HG03469 (cell line): ENCODE data around the gene ELANE.

Experiments
- ATAC-seq: cut with Tn5 transposase; IDR thresholded peaks from one replicate; pipeline ENCODE4 v1.9.1; 2021; ENCODE audit warnings: mild to moderate bottlenecking, moderate library complexity, moderate number of reproducible peaks; ENCODE audit not compliant: unreplicated experiment

The ELANE gene

DNA sequence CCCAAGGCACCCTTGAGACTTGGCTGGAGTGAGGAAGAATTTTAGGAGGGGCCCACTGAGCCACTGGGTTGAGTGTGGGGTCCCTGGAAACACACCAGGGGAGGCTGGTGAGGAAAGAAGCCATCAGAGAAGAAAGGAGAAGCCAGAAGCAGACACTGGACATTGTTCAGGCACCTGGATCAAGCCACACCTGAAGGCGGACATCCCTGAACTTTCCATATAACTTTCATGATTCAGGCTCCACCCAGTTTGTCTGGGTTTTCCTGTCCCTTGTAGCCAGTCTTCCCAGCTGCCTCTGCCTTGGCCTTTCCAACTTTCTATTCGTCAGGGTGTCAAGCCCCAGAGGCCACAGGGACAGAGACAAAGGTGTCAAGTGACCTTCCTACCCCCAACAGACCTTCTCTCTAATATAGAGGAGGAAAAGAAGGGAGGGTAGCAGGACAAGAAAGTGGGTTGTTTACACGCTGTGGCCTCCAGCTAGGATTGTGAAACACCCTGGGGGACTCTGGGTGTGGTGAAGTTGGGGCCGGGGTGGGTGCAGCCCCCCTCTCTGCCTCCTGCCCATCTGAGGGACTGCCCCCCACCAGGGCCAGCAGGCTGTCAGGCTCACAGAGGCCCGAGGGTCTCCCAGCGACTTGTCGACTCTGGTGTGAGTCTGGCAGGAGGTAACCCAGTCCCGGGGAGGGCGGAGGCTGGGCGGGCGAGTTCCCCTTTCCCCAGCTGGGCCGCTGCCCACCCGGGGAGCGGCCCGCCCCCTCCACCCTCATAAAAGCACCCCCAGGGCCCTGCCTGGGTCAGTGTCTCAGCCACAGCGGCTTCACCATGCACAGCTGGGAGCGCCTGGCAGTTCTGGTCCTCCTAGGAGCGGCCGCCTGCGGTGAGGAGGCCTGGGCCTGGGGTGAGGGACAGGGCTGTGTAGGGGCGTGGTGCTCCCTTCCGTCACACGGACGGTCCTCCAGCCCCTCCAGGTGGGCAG is 7.1 kb downstream of the ELANE start, which contains the start of gene CFD:
TSS of gene CFD (plus strand) at position 797 of the 976 bp plus-strand sequence. CDS start at position 823, 26 bp downstream.
- no peak for ATAC-seq

DNA sequence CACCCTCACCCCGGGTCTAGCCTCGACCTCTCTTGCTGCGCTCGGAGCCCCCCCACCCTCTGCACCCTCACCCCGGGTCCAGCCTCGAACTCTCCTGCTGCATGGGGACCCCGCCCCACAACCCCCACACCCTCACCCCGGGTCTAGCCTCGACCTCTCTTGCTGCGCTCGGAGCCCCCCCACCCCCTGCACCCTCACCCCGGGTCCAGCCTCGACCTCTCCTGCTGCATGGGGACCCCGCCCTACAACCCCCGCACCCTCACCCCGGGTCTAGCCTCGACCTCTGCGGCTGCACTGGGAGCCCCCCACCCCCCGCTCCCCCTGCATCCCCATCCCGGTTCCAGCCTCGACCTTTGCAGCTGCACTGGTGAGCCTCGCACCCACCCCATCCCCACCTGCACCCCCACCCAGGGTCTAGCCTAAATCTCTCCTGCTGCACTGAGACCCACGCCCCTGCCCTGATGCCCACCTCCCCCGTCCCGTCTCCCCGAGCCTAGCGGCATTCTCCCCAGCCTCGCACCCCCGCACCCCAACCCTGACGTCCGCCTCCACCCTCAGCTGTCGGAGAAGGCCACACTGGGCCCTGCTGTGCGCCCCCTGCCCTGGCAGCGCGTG is 9.1 kb downstream of the ELANE start:
- ATAC-seq, result no peak

DNA sequence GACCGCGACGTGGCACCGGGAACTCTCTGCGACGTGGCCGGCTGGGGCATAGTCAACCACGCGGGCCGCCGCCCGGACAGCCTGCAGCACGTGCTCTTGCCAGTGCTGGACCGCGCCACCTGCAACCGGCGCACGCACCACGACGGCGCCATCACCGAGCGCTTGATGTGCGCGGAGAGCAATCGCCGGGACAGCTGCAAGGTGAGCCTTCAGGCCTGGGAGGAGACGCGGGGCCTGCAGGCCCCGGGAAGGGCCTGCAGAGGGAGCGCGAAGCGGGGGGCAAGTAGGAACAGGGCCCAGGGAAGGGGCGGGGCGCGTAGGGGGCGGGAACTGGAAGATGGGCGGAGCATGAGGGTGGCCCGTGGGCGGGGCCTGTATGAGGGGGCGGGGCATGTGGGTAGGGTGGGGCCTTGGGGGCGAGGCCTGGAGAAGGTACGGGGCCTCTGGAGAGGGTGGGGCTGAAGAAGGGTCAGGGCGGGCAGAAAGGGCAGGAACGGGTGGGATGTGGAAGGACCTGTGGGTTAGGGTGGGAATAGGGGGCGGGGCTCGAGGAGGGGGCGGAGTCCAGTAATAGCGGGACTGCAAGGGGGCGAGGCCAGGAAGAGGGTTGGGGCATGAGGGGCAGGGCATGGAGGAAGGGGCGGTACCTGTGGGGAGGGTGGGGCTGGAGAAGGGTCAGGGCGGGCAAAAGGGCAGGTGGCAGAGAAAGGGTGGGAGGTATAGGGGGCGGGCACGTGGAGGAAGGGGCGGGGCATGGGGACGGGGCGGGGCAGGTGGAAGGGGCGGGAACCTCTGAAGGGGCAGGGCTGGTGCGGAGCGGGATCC is 9.9 kb downstream of the ELANE start:
- ATAC-seq, result no peak

DNA sequence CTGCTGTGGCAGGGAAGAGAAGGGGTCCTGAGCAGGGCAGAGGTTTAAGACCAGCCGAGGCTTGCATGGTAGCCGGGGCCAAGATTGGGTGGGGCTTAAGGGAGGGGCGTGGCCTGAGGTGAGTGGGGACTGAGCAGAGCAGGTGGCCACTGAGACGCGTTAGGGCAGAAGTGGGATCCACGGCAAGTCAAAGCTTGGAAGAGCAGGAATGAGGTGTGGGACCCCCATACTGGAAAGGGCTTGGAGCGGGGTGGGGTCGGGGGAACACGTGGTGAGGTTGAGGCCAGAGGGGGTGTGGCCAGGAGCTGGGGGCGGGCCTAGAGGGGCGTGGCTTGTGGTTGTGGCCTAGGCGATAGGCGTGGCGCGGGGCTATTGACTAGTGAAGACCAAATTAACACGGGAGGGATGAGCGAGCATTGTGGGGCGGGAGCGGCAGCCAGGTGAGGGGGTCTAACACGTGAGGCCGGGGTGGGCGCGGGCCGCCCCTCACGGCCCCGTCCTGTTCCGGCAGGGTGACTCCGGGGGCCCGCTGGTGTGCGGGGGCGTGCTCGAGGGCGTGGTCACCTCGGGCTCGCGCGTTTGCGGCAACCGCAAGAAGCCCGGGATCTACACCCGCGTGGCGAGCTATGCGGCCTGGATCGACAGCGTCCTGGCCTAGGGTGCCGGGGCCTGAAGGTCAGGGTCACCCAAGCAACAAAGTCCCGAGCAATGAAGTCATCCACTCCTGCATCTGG is 10.6 kb downstream of the ELANE start:
- no peak for ATAC-seq

DNA sequence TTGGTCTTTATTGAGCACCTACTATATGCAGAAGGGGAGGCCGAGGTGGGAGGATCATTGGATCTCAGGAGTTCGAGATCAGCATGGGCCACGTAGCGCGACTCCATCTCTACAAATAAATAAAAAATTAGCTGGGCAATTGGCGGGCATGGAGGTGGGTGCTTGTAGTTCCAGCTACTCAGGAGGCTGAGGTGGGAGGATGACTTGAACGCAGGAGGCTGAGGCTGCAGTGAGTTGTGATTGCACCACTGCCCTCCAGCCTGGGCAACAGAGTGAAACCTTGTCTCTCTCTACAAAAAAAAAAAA is 11.2 kb downstream of the ELANE start:
- ATAC-seq, result no peak

DNA sequence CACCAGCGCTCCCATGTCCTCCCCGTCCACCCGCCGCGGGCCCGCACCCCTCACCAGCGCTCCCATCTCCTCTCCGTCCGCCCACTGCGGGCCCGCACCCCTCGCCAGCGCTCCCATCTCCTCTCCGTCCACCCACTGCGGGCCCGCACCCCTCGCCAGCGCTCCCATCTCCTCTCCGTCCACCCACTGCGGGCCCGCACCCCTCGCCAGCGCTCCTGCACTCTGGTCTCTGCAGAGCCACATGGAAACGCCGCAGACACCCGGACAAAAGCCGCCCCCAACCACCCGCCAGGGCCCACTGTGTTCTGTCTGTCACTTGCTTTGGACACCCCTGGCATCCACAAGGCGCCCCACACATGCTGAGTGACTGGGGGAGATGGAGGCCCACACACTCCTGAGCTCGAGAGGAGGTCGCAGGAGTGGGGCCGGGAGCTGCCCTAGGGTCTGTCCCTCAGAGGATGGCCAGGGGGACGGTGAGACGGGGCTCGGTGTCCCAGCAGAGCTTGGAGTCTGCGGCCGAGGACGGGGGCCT is 14.7 kb downstream of the ELANE start:
- ATAC-seq, result no peak

DNA sequence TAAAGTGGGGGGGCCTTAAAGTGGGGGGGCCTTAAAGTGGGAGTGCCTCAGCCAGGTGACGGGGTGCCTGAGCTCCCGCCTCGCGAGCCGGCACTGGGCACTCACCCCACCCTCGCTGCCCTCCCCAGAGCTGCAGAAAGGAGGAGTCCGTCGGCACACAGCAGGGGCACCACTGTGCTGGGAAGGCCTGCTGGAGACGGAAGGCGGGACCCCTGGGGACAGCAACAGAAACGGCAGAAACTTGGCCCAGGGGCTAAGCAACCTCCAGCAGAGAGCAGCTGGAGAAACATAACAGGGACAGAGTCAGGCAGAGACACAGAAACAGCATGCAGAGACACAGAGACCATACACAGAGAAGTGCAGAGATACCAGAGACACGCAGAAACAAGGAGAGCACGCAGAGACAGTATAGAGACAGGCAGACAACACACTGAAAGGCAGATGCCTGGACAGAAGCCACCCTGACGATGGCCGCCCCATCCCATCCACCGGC is 15.2 kb downstream of the ELANE start:
- no peak for ATAC-seq

DNA sequence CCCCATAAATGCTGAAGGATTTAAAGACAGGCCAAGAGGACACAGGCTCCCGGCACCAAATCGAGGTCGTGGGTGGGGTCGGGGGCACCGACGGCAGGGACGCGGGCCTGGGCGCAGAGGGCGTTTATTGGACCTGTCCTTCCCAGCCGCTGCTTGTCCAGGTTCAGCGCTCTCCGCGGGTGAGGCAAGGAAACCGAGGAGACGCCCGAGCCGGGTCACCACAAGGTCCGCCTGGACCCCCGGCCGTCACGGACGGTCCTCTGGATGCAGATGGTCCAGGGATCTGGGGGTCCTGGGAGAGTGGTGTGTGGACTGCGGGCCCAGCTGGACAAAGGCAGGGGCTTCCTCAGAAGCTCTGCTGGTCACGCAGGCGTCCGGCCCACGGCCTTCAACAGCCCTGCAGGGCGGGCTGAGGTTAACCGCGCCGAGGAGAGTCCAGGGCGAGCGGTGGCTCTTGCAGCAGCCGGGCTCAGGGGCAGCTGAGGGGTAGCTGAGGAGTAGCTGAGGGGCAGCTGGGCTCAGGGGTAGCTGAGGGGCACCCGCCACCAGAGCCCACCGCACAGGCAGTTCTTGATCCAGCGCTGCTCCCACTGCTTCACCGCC is 15.9 kb downstream of the ELANE start:
- no peak for ATAC-seq

DNA sequence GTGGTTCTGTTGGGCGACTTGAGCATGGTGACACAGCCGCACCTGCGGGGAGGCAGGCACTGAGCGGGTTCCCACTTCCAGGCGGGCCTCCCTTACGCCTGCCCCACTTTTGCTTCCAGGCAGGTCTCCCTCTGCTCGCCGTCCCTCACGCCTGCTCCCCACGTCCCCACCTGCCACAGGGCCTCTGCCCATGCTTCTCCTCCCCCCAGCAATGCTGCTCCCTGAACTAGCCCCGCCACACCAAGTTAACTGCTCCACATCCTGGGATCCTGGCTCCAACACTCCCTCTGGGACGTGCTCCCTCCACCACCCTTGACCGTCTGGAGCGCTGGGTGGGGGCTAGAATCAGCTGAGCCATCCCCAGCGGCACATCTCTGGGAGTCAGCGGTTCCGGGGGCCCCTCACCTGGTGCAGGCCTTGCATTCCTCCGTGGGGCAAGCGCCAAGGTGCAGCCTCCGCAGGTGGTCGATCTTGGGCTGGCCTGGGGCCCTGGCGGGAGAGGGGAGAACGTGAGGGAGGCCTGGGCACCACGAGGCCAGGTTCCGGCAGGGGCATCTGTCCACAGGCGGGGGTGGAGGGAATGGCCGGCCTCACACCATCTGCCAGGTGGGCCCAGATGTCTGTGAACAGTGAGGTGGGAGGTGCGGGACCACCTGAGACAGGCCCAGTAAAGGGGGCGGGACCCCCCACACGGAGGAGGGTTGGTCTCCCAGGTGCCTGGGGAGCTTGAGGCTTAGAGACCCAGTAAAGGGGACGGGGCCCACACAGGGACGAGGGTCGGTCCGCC is 16.5 kb downstream of the ELANE start:
- ATAC-seq, result no peak

DNA sequence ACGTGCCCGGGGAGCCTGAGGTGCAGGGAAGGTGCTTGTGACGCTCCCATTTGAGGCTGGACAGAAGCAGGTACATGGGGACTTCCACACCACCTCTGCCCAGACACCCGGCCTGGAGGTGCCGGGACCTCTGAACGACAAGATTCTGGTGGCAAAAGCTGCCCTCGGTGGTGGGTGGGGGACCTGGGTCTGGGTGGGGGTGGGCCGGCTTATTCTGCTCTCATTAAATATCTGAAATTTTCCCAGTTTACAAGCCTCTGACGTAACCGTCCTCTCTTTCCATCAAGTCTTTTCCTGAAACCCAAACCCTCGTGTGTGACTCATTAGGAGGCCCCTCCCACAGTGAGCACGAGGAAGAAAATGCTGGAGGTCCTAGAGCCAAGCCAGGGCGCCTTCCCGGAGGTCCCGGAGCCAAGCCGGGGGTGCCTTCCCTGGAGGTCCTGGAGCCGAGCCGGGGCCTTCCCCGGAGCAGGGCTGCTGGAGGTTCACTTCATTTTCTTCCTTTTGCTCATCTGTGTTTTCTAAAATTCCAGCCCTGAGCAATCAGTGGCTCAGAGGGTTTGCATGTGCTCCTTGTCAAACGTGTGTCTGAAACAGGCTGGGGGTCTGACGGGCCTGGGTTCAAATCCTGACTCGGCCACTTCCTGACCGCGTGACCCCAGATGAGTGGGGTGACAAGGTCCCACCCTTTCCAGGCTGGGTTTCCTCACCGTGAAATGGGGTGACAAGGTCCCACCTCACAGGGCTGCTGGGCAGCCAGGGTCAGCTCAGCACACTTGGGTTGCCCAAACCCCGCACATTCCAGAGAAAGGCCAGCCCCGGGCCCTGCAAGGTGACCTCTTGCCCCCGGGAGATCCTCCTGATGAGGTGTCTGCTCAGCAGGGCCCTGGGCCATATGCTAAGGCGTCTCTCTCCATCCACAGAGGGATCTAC is 17.4 kb downstream of the ELANE start:
- no peak for ATAC-seq

DNA sequence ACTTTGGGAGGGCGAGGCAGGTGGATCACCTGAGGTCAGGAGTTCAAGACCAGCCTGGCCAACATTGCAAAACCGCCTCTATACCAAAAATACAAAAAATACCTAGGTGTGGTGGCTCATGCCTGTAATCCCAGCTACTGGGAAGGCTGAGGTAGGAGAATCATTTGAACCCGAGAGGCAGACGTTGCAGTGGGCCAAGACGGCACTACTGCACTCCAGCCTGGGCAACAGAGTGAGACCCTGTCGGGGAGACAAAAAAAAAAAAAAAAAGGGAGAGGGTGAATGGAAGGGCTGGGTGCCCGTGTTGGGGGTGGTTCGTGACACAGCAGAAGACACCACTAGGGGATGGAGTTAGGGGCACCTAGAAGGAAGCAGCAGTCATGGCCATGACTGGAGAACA is 18.2 kb downstream of the ELANE start:
- ATAC-seq, result no peak

DNA sequence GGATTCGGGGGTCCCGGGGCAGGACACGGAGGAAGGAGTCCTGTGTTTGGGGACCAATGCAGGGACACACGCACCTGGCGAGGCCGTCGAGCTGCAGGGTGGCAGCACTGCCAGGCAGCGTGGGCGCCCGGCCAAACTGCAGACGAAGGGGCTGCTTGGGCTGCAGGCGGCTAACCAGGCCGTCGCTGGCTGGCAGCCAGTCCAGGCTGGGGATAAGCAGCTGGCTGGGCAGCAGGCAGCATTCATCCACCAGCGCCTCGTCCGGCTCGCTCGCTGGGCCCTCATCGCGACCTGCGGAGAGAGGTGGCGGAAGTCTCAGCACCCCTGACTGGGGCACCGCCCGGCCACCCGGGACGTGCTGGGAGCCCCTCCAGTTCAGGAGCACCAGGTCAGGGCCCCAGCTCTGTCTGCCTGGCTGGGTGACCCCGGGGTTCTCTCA is 18.9 kb downstream of the ELANE start:
- no peak for ATAC-seq

DNA sequence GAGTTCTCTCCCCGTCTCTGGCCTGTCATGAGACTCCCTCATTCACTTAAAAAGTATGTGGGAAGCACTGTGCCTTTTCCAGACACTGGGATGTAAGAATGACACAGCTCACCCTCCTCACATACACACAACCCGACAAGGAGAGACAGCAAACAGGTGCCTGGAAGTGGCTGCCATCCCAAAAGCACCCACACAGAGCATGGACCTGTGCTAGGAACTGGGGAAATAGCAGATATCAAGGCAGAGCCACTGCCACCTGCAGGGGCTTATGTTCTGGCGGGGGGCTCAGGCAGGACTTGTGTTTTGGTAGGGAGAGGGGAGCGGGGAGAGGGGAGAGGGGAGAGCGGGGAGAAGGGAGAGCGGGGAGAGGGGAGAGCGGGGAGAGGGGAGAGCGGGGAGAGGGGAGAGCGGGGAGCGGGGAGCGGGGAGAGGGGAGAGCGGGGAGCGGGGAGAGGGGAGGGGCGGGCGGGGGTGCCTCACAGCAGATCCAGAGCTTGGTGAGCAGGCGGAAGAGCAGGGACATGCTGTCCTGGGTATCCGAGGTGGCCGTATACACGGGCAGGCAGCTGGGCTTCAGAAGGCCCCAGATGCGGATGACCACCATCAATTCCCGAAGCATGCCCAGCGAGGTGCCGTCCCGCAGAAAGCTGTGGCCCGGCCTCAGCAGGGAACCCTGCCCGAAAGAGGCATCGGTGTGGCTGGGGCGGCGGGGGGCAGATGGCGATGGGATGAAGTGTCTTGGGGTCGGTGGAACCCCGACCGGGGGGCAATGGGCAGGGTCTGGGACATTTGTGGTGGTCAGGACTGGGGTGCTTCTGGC is 19.6 kb downstream of the ELANE start:
- ATAC-seq, result no peak

DNA sequence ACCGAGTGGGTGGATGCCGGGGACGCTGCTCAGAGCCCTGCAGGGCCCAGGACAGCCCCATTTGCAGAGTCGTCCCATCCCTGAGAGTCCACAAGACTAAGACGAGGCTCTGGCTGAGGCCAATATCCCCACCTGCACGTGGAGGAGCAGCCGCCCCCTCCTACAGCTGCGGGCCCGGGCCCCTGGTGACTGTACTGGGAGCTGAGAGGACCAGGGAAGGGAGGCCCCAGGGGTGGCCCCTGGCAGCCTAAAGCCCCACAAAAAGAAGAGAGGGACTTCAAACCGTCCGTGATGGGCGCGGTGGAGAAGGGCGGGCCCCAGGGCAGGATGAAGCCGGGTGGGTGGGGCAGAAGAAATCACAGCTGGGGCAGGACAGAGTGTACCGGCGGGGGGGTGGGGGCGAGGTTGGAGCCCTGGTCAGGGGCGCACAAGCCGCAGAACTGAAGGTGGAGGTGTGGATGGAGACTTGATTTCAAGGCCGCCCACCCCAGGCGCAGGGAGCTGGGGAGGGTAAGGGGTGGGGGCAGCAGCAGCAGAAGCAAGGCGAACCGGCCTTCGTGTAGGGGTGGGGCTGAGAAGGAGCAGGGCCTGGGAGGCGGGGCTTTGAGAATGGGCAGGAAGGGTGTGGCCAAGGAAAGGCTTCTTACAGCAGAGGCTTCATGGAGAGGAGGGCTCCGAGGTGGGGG is 20.3 kb downstream of the ELANE start:
- ATAC-seq, result no peak

DNA sequence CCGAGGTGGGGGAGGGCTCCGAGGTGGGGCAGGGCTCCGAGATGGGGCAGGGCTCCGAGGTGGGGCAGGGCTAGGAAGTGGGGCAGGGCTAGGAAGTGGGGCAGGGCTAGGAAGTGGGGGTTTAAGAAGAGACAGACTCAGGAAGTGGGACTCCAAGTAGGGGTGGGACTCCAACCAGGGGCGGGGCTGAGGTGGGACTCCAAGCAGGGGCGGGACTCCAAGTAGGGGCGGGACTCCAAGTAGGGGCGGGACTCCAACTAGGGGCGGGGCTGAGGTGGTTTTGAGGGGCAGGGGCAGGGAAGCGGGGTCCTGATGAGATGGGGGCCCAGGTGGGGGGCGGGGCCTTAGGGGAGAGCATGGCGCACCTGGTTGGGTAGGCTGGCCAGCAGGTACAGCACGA is 21.0 kb downstream of the ELANE start:
- no peak for ATAC-seq

DNA sequence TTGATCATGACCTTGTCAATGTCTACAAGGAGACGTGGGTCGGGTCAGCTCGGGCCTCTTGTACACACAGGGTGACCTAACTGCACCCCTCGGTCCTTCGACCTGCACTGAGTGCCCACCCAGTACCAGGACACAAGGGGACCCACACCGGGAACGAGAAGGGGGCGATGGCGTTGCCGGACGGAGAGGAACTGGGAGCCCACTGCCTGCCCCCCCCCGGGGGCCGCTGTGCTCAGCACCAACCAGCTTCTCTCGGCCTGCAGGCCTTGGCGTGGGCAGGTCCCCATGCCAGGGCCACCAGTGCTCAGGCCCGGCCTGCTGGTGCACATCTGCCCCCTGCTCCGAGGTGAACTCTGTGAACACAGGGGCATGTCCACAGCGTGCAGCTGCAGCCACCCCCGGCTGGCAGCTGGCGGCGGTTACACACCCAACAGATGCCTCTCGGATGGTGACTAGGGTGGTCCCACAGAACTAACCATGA is 21.5 kb downstream of the ELANE start:
- ATAC-seq, result no peak
